Kidney capillary endothelial cell (primary cell): ENCODE data around the gene PMP22.

Experiments used
- DNase-seq: peaks from one replicate; pipeline ENCODE4 v3.0.0-alpha.2; 2018; ENCODE audit warnings: low spot score

Gene PMP22

GRCh38 chr17:15265131-15265530, at the start of gene PMP22:
Gene PMP22 (minus strand): TSS chr17:15265326. CDS start chr17:15260727, 4,599 bp downstream.
- DNase-seq = no peak

GRCh38 chr17:15311996-15312395, 46.9 kb upstream of the PMP22 start:
- no peak for DNase-seq

DNA sequence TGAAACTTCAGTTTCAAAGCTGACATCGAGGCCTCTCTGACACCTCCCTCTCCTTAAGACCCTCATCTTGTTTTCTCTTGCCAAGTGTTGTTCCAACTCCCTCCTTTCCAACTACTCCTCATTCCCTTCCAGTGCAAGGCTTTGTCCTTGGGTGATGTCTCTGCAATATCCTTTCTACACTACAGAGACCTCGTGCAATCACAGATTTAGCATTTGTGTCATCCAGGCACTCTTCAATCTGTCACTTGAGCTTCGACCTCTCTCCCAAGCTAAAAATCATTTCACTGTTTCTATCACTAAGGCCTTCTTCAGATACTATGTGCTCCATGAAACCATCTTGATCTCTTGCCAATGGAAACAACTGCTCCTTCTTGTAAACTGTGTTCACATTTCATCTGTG, 44.7 kb upstream of the PMP22 start:
- no peak for DNase-seq

GRCh38 chr17:15309236-15309635, 44.1 kb upstream of the PMP22 start:
- DNase-seq = no peak

DNA sequence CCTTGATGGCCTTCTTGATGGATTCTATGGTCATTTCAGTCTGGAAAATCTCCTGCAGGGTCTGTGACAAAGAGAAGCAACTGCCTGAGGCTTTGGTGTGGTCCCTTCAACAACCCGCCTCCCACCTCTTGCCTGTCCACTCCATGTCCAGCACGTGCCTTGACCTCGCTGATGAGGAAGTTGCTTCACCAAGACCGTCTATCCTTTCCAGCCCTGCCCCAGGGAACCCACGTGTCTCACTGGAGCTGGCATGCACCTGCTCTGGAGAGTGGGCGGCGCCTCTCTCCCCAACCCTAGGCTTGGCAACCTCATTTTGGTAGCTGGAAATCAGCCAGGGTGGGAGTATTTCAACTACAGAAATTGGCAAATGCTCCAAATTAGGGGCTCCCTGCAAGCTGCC, 43.6 kb upstream of the PMP22 start:
- no peak for DNase-seq

- DNase-seq = no peak
Measured at GRCh38 chr17:15307710-15308111, 42.6 kb upstream of the PMP22 start.

- no peak for DNase-seq
Measured at GRCh38 chr17:15303851-15304250, 38.7 kb upstream of the PMP22 start.

DNA sequence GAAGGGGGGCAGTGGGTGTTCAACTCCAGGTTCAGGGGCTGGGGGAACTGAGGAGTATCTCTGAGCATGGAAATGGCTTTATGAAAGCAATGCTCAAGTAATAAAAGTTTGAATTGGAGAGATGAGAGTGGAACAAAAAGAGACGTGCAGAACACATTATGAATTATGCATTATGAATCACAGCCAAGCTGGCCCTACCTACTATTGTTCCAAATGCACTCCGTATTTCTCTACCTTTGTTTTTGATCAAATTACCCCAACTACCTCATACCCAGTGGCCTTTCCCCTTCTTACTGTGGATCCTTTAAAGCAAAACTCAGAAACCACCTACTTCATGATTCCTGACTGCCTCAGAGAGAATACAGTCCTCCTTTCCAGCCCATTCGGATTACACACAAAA, 38.1 kb upstream of the PMP22 start:
- no peak for DNase-seq

DNA sequence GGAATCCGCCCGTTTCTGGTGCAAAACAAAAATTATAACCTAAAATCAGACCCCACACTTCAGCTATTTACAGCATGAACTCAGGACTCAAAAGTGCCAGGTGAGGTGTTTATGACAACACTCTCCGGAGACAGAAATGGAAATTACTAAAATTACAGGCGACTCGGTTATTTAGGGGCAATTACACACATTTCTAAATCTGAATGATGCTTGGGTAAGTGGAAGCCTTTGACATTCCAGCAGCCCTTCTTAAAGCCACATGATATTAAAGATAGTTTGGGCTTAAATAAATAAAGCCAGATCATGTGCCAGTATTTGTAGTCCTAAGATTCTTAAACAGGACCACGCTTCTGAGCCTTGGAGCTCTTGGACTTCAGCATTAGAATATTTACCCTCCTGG, 36.7 kb upstream of the PMP22 start:
- DNase-seq = no peak

- DNase-seq = peak; percentile 67
Measured at GRCh38 chr17:15298176-15298575, 33.0 kb upstream of the PMP22 start.

DNA sequence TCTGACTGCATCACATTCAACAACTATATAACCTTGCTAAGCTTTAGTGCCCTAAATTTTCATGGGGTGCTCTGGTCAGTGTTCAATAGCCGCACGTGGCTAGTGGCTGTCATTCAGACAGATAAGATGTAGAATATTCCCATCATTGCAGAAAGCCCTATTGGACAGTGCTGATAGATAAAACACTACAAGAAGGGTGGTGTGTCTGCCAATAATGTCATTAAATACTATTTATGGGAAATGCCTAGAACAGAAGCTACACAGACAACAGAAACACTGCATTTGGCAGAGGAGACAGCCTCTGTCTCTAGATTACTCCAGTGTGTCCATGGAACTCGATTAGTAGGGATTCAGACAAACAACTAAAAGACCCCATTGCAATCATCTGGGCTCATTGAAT, 28.4 kb upstream of the PMP22 start:
- no peak for DNase-seq

GRCh38 chr17:15291674-15292361, 26.7 kb upstream of the PMP22 start:
- no peak for DNase-seq

DNA sequence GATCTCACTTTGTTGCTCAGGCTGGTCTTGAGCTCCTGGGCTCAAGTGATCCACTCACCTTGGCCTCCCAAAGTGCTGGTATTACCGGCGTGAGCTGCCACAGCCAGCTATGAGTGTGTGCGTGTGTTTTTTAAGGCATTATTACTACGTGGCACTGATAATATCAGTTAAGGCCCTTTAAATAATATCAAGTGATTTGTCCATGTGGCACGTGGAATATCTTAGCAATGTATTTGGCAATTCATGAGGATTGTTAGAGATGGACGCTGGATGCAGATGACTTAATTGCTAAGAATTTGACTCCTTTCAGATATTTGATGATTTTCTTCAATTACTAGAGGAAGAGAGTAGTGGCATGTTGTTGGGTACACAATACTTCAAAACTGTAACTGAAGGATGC, 25.5 kb upstream of the PMP22 start:
- no peak for DNase-seq

DNA sequence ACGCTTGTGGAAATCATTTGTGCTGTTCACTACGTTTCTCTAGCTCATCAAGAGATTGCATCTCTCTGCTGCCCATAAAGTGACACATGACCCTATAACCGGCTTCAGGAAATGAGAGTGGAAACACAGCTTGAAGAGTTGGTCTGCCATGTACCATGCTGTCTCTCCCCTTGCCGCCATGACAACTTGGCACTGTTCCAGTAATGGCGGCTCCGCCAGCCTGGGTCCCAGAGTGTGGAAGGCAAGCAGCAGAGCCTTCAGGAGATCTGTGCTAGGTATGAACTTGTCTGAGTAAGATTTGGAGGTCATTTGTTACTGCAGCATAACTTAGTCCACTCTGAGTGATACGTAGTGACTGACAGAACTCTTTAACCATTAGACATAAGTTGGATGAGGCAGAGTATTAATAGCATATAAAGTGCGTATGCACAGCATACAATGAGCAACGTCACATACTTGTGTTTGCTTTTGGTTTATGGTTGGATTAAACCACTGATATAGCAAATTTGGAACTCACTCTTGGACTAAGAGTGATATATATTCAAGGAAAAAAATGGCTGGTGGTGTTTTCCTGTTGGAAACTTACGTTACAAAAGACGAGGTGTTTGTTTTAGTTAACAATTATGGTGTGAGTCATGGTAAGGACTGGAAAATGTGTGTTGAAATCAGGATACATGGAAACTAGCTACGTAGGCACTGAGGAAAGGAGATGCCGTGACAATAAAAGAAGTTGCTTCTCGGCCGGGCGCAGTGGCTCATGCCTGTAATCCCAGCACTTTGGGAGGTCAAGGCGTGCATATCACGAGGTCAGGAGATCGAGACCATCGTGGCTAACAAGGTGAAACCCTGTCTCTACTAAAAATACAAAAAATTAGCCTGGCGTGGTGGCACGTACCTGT, 24.4 kb upstream of the PMP22 start:
- peak; percentile 34 for DNase-seq

GRCh38 chr17:15288859-15289258, 23.7 kb upstream of the PMP22 start:
- no peak for DNase-seq

- DNase-seq = no peak
Measured at GRCh38 chr17:15287538-15288267, 22.6 kb upstream of the PMP22 start.

DNA sequence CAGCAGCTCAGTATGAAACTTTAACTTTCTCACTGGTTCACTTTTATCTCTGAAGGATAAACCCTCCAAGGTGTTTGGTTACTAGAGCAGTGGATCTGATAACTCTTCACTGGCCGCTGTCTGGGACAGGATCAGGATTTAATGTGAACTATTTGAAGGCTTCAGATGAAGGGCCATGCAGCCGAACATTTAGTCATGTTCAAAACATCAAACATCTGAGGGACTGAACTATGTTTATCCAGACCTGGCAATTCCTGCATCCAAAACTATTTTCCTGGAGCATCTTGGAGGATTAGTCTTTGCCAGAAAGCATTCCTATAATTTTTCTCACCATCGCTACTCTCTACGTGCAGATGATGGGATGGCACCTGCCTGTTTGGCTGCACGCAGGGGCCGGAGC, 20.3 kb upstream of the PMP22 start:
- no peak for DNase-seq

DNA sequence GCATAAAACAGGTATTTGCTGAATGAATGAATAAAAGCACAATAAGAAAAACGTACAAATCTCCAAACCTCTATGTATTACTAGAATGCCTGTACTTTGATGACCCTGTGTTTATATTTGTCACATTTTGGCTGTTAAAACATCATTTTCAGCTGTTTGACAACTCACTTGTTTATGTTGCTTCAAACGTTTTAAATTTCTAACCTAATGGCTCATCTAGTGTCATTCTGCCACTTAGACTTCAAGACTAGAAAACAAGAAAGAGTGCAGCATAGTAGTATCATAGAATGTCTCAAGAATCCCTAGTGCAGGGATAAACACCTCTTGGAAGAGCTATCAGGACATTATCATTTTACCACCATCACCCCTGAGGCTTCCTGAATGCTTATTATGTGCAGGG, 19.4 kb upstream of the PMP22 start:
- DNase-seq = no peak

GRCh38 chr17:15284107-15284506, 19.0 kb upstream of the PMP22 start:
- no peak for DNase-seq

DNA sequence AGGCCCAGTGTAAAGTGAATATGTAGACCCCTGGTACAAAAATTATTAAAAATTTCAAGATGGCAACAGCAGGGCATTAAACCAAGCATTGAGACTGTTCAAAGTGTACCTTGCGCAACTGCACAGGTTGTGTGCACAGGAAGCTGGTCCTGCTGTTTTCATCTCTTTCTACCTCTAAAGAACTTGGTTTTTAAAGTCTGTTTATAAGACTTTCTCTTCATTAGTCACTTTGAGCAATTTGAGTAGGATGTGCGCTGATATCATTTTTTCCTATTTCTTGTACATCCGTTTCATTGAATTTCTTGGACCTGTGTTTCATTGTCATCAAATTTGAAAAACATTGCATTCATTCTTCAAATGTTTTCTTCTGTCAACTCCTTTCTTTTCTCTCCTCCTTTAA, 16.8 kb upstream of the PMP22 start:
- no peak for DNase-seq

DNA sequence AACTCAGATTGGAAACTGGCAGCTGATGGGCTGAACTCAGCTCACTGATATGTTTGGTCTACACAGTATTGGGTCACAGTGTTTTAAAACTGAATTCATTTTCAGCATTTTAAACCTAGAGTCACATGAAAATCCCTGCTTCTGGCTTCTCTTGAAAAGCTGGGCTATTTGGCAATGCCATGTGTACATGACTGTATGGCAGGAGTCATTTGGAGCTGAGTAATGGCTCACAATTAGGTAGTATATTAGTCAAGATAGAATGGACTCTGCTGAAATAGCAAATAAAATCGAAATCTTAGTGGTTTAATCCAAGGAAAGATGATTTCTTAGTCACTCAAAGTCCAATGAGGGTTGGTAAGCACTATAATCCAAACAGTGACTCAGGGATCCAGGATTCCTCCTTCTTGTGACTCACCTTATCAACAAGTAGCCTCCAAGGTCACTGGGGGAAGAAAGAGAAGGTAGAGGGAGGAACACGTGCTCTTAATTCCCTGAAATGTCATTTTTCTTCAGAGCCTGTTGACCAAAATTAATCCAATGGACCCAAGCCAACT, 13.9 kb upstream of the PMP22 start:
- DNase-seq = peak; percentile 25

- DNase-seq = no peak
Measured at GRCh38 chr17:15278380-15278779, 13.3 kb upstream of the PMP22 start.

DNA sequence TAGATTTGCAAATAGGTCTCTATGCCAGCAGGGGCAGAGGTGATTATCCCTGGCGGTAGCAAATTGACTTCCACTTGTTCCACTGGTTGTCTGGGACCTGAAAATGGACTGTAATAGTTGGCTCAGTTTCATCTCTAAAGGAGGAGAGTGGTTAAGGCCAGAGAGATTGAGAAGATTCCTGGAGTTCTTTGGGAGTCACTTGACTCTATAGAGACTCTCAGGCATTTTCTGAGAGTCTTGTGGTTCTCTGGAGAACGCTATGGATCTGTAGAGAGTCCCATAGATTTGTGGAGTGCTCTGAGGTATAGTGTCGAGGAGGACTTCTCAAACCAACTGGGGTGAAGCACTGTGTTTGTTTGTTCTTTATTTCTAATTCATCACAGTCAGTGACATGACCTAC, 8.9 kb upstream of the PMP22 start:
- no peak for DNase-seq
